ENCODE measurements around the gene TRPM1. TPM values are rescaled to one million over a fixed set of nuclear protein-coding genes. Genes with fewer than 3 reads are reported as not detected.

The TRPM1 gene
- total RNA-seq, 3 donors from 2014 or later, result not detected

DNA sequence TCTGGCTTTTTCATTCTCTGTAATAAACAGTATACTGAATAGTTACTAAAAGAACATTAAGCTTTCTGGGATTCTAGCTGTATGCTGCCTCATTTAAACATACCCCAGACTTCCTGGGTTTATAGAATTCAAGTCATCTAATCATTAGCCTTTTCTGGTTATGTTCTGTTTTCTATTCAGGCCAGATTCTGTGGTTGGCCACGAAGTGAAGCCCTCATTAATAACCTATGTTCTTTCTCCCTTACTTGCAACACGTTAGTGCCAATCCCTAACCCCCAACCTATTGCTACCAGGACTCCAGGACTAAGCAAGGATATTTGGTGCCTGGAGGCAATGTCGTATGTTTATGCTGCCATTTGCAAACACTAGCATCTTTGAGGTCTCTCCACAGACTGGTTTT is 81.5 kb downstream of the TRPM1 start:
- Histone ChIP-seq H3K4me1 (no peaks in the 10 kb centered on the region), H3K4me3 (no peak overlapping the region), H3K9me3 (no peaks in the 10 kb centered on the region), H3K36me3 (no peaks in the 10 kb centered on the region), H3K27ac (no peak overlapping the region), H3K27me3 (no peaks in the 10 kb centered on the region)
- no peak for TF ChIP-seq POLR2A (IDR thresholded peaks at IDR 0.05)
- no peak for TF ChIP-seq CTCF (IDR thresholded peaks at IDR 0.05)
- no peak for TF ChIP-seq POLR2AphosphoS5 (IDR thresholded peaks at IDR 0.05)
- intact Hi-C loops (cut with DNase I; ENCODE audit: low total_unique reads), result no loop called here
- DNase-seq (ENCODE audit: low spot score in 2 of 2), result no peak

DNA sequence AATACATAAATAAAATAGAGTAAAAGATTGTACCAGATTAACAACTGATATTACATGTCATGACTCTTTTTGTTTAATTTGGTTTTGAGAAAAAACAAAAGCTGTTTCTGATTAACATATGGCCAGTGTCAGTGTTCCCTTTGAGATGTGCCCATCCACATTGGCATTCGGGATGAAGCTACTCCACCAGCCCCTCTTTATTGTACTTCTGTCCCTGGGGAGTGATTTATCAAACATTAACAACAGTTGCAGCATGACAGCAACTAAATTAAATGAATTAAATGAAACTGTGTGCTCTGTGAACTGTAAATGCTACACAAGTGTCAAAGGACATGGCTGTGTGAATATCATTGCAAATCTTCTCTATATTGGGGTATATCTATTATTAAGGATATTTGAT is 84.2 kb downstream of the TRPM1 start:
- intact Hi-C loops (cut with DNase I; ENCODE audit: low total_unique reads), result no loop called here
- DNase-seq (ENCODE audit: low spot score in 2 of 2), result no peak
- H3K4me1 ChIP-seq, result no peaks in the 10 kb centered on the region
- peaks cover 10 to 11% of the 10 kb centered on the region in 2 donors for H3K9me3 ChIP-seq
- H3K36me3 ChIP-seq, result no peaks in the 10 kb centered on the region
- H3K4me3 ChIP-seq, result no peak overlapping the region
- no peaks in the 10 kb centered on the region for H3K27me3 ChIP-seq
- no peak for TF ChIP-seq POLR2A (IDR thresholded peaks at IDR 0.05)
- TF ChIP-seq POLR2AphosphoS5 (IDR thresholded peaks at IDR 0.05), result no peak
- TF ChIP-seq CTCF (IDR thresholded peaks at IDR 0.05), result no peak
- H3K27ac ChIP-seq, result no peak overlapping the region

DNA sequence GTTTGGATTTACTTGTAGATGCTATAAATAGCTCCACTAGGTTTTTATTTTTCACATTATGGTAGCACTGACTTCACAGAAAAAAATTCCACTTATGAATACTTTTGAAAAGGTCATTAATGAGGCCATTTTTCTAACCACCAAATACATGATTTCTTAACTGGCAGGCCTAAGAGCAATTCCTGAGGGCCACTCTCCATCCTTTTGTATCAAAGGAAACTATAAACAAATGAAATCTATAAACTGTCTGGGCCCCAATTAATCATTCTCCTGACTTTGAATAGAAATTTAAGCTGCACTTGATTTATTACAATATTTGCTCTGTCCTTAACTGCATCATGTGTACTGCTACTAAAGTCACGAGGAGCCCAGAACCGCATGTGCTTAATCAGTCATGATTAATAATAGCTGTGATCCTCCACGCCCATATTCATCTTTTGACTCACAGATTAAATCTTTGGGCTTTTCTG is 85.0 kb downstream of the TRPM1 start:
- H3K36me3 ChIP-seq, result no peaks in the 10 kb centered on the region
- no peak for DNase-seq (ENCODE audit: low spot score in 2 of 2)
- no peak overlapping the region for H3K4me3 ChIP-seq
- intact Hi-C loops (cut with DNase I; ENCODE audit: low total_unique reads), result no loop called here
- H3K27ac ChIP-seq, result no peak overlapping the region
- TF ChIP-seq CTCF (IDR thresholded peaks at IDR 0.05) (no peak), POLR2A (IDR thresholded peaks at IDR 0.05) (no peak), POLR2AphosphoS5 (IDR thresholded peaks at IDR 0.05) (no peak)
- H3K9me3 ChIP-seq, result peaks cover 16 to 19% of the 10 kb centered on the region in 2 donors
- H3K27me3 ChIP-seq, result no peaks in the 10 kb centered on the region
- no peaks in the 10 kb centered on the region for H3K4me1 ChIP-seq

- no peaks in the 10 kb centered on the region for H3K36me3 ChIP-seq
- no peak overlapping the region for H3K4me3 ChIP-seq
- DNase-seq (ENCODE audit: low spot score in 2 of 2), result no peak
- intact Hi-C loops (cut with DNase I; ENCODE audit: low total_unique reads), result no loop called here
- H3K27me3 ChIP-seq, result no peaks in the 10 kb centered on the region
- no peak overlapping the region for H3K27ac ChIP-seq
- peaks cover 16 to 26% of the 10 kb centered on the region in 2 donors for H3K9me3 ChIP-seq
- H3K4me1 ChIP-seq, result no peaks in the 10 kb centered on the region
- TF ChIP-seq POLR2A (IDR thresholded peaks at IDR 0.05) (no peak), CTCF (IDR thresholded peaks at IDR 0.05) (no peak), POLR2AphosphoS5 (IDR thresholded peaks at IDR 0.05) (no peak)
Measured at GRCh38 chr15:31014608-31014925, 87.0 kb downstream of the TRPM1 start.

DNA sequence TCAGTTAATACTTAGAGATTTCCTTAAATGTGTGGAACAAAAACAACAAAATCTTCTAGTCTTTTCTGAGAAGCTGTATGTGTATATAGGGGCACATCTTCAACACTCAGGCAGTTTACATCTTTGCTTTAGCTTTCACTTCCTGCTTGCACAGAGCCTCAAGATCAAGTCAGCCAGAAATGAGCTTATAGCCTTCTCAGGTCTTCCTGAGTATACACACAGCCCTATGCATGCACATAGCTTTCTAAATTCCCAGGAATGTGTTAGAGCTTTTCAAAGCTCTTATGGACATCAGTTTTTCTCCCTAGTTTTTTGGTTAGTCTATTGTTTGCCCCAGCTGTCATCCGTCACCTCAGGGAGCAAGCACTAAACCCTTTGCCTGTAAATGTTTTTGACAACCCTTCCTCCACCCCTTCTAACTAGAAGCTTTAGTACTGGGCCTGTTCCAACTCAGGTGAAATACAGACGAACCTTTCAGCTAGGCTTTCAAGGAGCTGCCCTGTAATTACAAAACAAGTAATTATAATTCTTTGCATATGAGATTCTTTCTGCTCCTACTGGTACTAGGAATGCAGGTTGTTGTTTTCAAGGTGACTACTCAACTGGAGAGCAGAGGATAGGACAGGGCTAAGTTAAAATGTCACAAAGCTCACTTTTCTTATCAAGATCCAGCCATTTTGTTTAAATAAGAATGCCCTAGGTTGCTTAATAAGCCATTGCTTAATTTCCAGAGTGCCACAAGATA is 87.5 kb downstream of the TRPM1 start:
- intact Hi-C loops (cut with DNase I; ENCODE audit: low total_unique reads), result no loop called here
- Histone ChIP-seq H3K36me3 (no peaks in the 10 kb centered on the region), H3K4me3 (no peak overlapping the region), H3K27ac (no peak overlapping the region), H3K27me3 (no peaks in the 10 kb centered on the region), H3K4me1 (no peaks in the 10 kb centered on the region), H3K9me3 (peaks cover 16 to 26% of the 10 kb centered on the region in 2 donors)
- no peak for TF ChIP-seq POLR2AphosphoS5 (IDR thresholded peaks at IDR 0.05)
- no peak for TF ChIP-seq CTCF (IDR thresholded peaks at IDR 0.05)
- TF ChIP-seq POLR2A (IDR thresholded peaks at IDR 0.05), result no peak
- DNase-seq (ENCODE audit: low spot score in 2 of 2), result no peak
